Omental fat pad (tissue), 4 donors: ENCODE data around the gene ACTR6. TPM values are rescaled to one million over a fixed set of nuclear protein-coding genes. Genes with fewer than 3 reads are reported as not detected.
"Not testable (repeated sequence)": the region's sequence is repeated elsewhere in the genome, so short reads cannot be mapped to it uniquely, and the experiment has no call there.

Experiments used
- ATAC-seq: fragments of 150-250 bp; one replicate; pipeline ENCODE4 v1.9.1; 2016; ENCODE audit warnings: mild to moderate bottlenecking, moderate library complexity; ENCODE audit not compliant: low FRiP score
- DNase-seq: peaks from one replicate; pipeline ENCODE4 v3.0.0-alpha.2; 2019; ENCODE audit warnings: low spot score
- CTCF ChIP-seq, 3 donors: fragments of 450-650 bp; IDR thresholded peaks; one replicate each; pipeline ENCODE4 v1.5.1; 2016 to 2017; ENCODE audit warnings: antibody characterized with exemption in 3 of 3, mild to moderate bottlenecking in 3 of 3, moderate library complexity in 2 of 3
- total RNA-seq, 4 donors: library from RNA; depleted of rRNA; stranded (reverse); fragments of >200 nt; gene quantifications; one replicate each; pipeline ENCODE4 v1.1.0, GENCODE V29; 2016

ACTR6 gene
- total RNA-seq, 4 donors from 2014 or later = 9.5 to 14.3 (median 11.6) TPM

- no peak for ATAC-seq
- DNase-seq = no peak
- TF ChIP-seq CTCF (IDR thresholded peaks at IDR 0.05) = no peak
Measured at GRCh38 chr12:100251917-100252316, 51.3 kb downstream of the ACTR6 start.

GRCh38 chr12:100253437-100253836, 52.8 kb downstream of the ACTR6 start:
- no peak for TF ChIP-seq CTCF (IDR thresholded peaks at IDR 0.05)
- no peak for DNase-seq
- no peak for ATAC-seq

GRCh38 chr12:100254876-100255275, 54.3 kb downstream of the ACTR6 start:
- DNase-seq = no peak
- TF ChIP-seq CTCF (IDR thresholded peaks at IDR 0.05) = no peak

DNA sequence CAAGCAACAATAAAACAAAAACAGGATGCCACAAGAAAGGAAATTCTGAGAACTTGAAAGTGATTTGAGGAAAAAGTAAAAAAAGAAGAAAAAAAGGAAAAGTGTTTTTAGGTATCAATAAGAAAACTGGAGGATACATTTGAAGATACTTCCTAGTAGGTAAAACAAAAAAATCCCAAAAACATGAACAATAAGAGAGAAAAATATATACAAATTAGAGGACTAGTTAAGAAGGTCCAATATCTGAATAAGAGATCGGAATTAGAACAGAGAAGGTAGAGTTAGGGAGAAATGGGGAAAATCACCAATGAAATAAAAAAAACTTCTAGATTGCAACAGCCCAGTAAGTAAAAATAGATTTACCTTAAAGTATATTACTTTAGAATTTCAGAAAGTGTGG, 57.5 kb downstream of the ACTR6 start:
- ATAC-seq (no peak), DNase-seq (no peak)
- no peak for TF ChIP-seq CTCF (IDR thresholded peaks at IDR 0.05)

More at GRCh38 chr12:100254876-100255275, 54.3 kb downstream of the ACTR6 start:
- ATAC-seq = no peak

GRCh38 chr12:100263131-100263530, 62.5 kb downstream of the ACTR6 start:
- no peak for DNase-seq

DNA sequence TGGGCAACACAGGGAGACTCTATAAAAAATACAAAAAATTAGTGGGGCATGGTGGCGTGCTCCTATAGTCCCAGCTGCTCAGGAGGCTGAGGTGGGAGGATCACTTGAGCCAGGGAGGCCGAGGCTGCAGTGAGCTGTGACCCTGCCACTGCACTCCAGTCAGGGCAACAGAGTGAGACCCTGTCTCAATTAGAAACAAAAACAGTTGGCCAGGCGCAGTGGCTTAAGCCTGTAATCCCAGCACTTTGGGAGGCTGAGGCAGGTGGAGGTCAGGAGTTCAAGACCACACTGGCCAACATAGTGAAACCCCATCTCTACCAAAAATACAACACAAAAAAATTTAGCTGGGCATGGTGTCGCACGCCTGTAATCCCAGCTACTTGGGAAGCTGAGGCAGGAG, 64.5 kb downstream of the ACTR6 start:
- ATAC-seq, DNase-seq: not testable (repeated sequence)

More at GRCh38 chr12:100263131-100263530, 62.5 kb downstream of the ACTR6 start:
- no peak for TF ChIP-seq CTCF (IDR thresholded peaks at IDR 0.05)
- no peak for ATAC-seq

- no peak for TF ChIP-seq CTCF (IDR thresholded peaks at IDR 0.05)
- ATAC-seq (no peak), DNase-seq (no peak)
Measured at GRCh38 chr12:100265732-100266584, 65.3 kb downstream of the ACTR6 start.
